ENCODE results near the gene DUS1L. TPM values are rescaled to one million over a fixed set of nuclear protein-coding genes. Genes with fewer than 3 reads are reported as not detected.

DUS1L gene
- total RNA-seq, 4 donors from 2014 or later = 98.6 to 306 (median 132) TPM

DNA sequence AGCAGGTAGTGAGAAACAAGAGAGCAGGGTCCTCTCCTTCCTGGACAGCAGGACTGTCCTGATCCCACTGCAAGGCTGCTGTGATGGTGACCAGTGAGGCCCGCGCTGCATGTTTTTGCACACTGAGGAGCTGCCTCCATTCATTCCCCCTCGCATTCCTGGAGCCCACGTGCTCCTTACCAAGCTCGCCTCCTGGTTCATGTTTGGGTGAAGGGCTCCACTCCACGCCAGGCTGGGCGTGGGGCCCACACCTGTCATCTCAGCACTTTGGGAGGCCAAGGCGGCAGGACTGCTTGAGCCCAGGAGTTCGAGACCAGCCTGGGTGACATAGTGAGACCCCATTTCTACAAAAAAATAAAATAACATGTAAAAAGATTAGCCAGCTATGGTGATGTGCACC, 47.8 kb upstream of the DUS1L start:
- WGBS, 2 donors (ENCODE audit: low coverage in 1 of 2) = 91% methylated on average over 9 of the region's 9 CpGs; no CpG with 5 or more reads in 1 of the 2 donors
- Histone ChIP-seq H3K27ac (no peak overlapping the region), H3K27me3 (no peaks in the 10 kb centered on the region), H3K4me1 (no peaks in the 10 kb centered on the region), H3K36me3 (no peaks in the 10 kb centered on the region), H3K9me3 (no peaks in the 10 kb centered on the region), H3K4me3 (no peak overlapping the region)
- no peak for DNase-seq
- TF ChIP-seq EP300 (IDR thresholded peaks at IDR 0.05; ENCODE audit: low read depth) (no peak), POLR2A (IDR thresholded peaks at IDR 0.05) (no peak), POLR2AphosphoS5 (IDR thresholded peaks at IDR 0.05) (no peak)
- TF ChIP-seq, protein P1, sequence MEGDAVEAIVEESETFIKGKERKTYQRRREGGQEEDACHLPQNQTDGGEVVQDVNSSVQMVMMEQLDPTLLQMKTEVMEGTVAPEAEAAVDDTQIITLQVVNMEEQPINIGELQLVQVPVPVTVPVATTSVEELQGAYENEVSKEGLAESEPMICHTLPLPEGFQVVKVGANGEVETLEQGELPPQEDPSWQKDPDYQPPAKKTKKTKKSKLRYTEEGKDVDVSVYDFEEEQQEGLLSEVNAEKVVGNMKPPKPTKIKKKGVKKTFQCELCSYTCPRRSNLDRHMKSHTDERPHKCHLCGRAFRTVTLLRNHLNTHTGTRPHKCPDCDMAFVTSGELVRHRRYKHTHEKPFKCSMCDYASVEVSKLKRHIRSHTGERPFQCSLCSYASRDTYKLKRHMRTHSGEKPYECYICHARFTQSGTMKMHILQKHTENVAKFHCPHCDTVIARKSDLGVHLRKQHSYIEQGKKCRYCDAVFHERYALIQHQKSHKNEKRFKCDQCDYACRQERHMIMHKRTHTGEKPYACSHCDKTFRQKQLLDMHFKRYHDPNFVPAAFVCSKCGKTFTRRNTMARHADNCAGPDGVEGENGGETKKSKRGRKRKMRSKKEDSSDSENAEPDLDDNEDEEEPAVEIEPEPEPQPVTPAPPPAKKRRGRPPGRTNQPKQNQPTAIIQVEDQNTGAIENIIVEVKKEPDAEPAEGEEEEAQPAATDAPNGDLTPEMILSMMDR (IDR thresholded peaks at IDR 0.05) = no peak
- in situ Hi-C loops (cut with MboI; ENCODE audit: low pct_ligation_motif_present in 1 of 4, low pct_unique_long_range_greater_than_20kb in 1 of 4, low sequenced_read_pairs in 3 of 4) (no loop called here), intact Hi-C loops (cut with DNase I; ENCODE audit: low total_unique reads) (no loop called here)

GRCh38 chr17:82112914-82113311, 47.3 kb upstream of the DUS1L start:
- 87 to 100% methylated on average over 1 to 6 of the region's 6 CpGs for WGBS, 2 donors (ENCODE audit: low coverage in 1 of 2)
- Histone ChIP-seq H3K36me3 (no peaks in the 10 kb centered on the region), H3K4me3 (no peak overlapping the region), H3K9me3 (no peaks in the 10 kb centered on the region), H3K27me3 (no peaks in the 10 kb centered on the region), H3K4me1 (no peaks in the 10 kb centered on the region), H3K27ac (no peak overlapping the region)
- intact Hi-C loops (cut with DNase I; ENCODE audit: low total_unique reads) (no loop called here), in situ Hi-C loops (cut with MboI; ENCODE audit: low pct_ligation_motif_present in 1 of 4, low pct_unique_long_range_greater_than_20kb in 1 of 4, low sequenced_read_pairs in 3 of 4) (no loop called here)
- no peak for TF ChIP-seq POLR2A (IDR thresholded peaks at IDR 0.05)
- TF ChIP-seq, protein P1 (IDR thresholded peaks at IDR 0.05) = no peak
- TF ChIP-seq EP300 (IDR thresholded peaks at IDR 0.05; ENCODE audit: low read depth) = no peak
- no peak for TF ChIP-seq POLR2AphosphoS5 (IDR thresholded peaks at IDR 0.05)
- no peak for DNase-seq

- Histone ChIP-seq H3K27me3 (no peaks in the 10 kb centered on the region), H3K36me3 (no peaks in the 10 kb centered on the region), H3K27ac (no peak overlapping the region), H3K9me3 (no peaks in the 10 kb centered on the region), H3K4me3 (no peak overlapping the region), H3K4me1 (peaks cover 0 to 2% (median 0%) of the 10 kb centered on the region in 4 donors)
- no peak for TF ChIP-seq EP300 (IDR thresholded peaks at IDR 0.05; ENCODE audit: low read depth)
- TF ChIP-seq POLR2AphosphoS5 (IDR thresholded peaks at IDR 0.05) = no peak
- no peak for TF ChIP-seq POLR2A (IDR thresholded peaks at IDR 0.05)
- TF ChIP-seq, protein P1 (IDR thresholded peaks at IDR 0.05) = no peak
- WGBS, 2 donors (ENCODE audit: low coverage in 1 of 2) = 93 to 97% methylated on average over 7 to 18 of the region's 18 CpGs
- DNase-seq = no peak
- intact Hi-C loops (cut with DNase I; ENCODE audit: low total_unique reads) = no loop called here
- in situ Hi-C loops (cut with MboI; ENCODE audit: low pct_ligation_motif_present in 1 of 4, low pct_unique_long_range_greater_than_20kb in 1 of 4, low sequenced_read_pairs in 3 of 4) = no loop called here
Observed at GRCh38 chr17:82112181-82112913, 46.7 kb upstream of the DUS1L start.

- Histone ChIP-seq H3K4me1 (peaks cover 9 to 22% (median 17%) of the 10 kb centered on the region in 4 donors), H3K27ac (no peak overlapping the region), H3K27me3 (no peaks in the 10 kb centered on the region), H3K36me3 (no peaks in the 10 kb centered on the region), H3K9me3 (no peaks in the 10 kb centered on the region), H3K4me3 (no peak overlapping the region)
- WGBS, 2 donors (ENCODE audit: low coverage in 1 of 2) = 58 to 74% methylated on average over 3 of the region's 3 CpGs
- in situ Hi-C loops (cut with MboI; ENCODE audit: low pct_ligation_motif_present in 1 of 4, low pct_unique_long_range_greater_than_20kb in 1 of 4, low sequenced_read_pairs in 3 of 4) (no loop called here), intact Hi-C loops (cut with DNase I; ENCODE audit: low total_unique reads) (no loop called here)
- no peak for DNase-seq
- TF ChIP-seq POLR2A (IDR thresholded peaks at IDR 0.05) (no peak), POLR2AphosphoS5 (IDR thresholded peaks at IDR 0.05) (no peak), EP300 (IDR thresholded peaks at IDR 0.05; ENCODE audit: low read depth) (no peak)
- TF ChIP-seq, protein P1 (IDR thresholded peaks at IDR 0.05) = no peak
Observed at GRCh38 chr17:82110298-82110697, 44.7 kb upstream of the DUS1L start.
